NCI-H345 (cell line): ENCODE data around the gene RSPH10B2.
"Not testable (repeated sequence)": the region's sequence is repeated elsewhere in the genome, so short reads cannot be mapped to it uniquely, and the experiment has no call there.

Experiments
- DNase-seq: peaks from one replicate; lab custom pipeline; 2025; lab: John Stamatoyannopoulos, UW

The RSPH10B2 gene

GRCh38 chr7:6753964-6754363 lies at the start of gene RSPH10B2:
TSS of gene RSPH10B2 (plus strand) at chr7:6754103. CDS start at chr7:6757678, 3,575 bp downstream.
- not testable (repeated sequence) for DNase-seq

- peak; percentile 13 for DNase-seq
These were observed 47.8 kb upstream of the RSPH10B2 start for GRCh38 chr7:6705959-6706665.

GRCh38 chr7:6706666-6707407 lies 47.1 kb upstream of the RSPH10B2 start, which contains the start of gene ZNF12:
TSS of gene ZNF12 (minus strand) at chr7:6706947. CDS start at chr7:6705173, 1,774 bp downstream.
- DNase-seq = peak; percentile 94

GRCh38 chr7:6708304-6708703 lies 45.6 kb upstream of the RSPH10B2 start:
- no peak for DNase-seq

- no peak for DNase-seq
These were observed 44.1 kb upstream of the RSPH10B2 start for GRCh38 chr7:6709808-6710207.

- DNase-seq = no peak
These were observed 39.5 kb upstream of the RSPH10B2 start for GRCh38 chr7:6714360-6714759.

GRCh38 chr7:6715898-6716297 lies 38.0 kb upstream of the RSPH10B2 start:
- not testable (repeated sequence) for DNase-seq

GRCh38 chr7:6718124-6718523 lies 35.8 kb upstream of the RSPH10B2 start:
- no peak for DNase-seq

GRCh38 chr7:6724351-6724750 lies 29.6 kb upstream of the RSPH10B2 start:
- not testable (repeated sequence) for DNase-seq

GRCh38 chr7:6725003-6725402 lies 28.9 kb upstream of the RSPH10B2 start:
- no peak for DNase-seq

- DNase-seq = not testable (repeated sequence)
These were observed 27.6 kb upstream of the RSPH10B2 start for GRCh38 chr7:6726341-6726740.

GRCh38 chr7:6727663-6728062 lies 26.2 kb upstream of the RSPH10B2 start:
- DNase-seq = no peak

GRCh38 chr7:6728893-6729491 lies 24.9 kb upstream of the RSPH10B2 start:
- not testable (repeated sequence) for DNase-seq

- peak; percentile 88 for DNase-seq
These were observed 24.2 kb upstream of the RSPH10B2 start for GRCh38 chr7:6729492-6730342.

GRCh38 chr7:6730343-6730633 lies 23.6 kb upstream of the RSPH10B2 start:
- peak; percentile 2 for DNase-seq

- DNase-seq = not testable (repeated sequence)
These were observed 15.5 kb upstream of the RSPH10B2 start for GRCh38 chr7:6738415-6738814.

GRCh38 chr7:6744410-6745100 lies 9.3 kb upstream of the RSPH10B2 start:
- DNase-seq = not testable (repeated sequence)

- not testable (repeated sequence) for DNase-seq
These were observed 4.6 kb upstream of the RSPH10B2 start for GRCh38 chr7:6749335-6749734.

GRCh38 chr7:6750173-6750572 lies 3.7 kb upstream of the RSPH10B2 start:
- not testable (repeated sequence) for DNase-seq

- not testable (repeated sequence) for DNase-seq
These were observed 7.3 kb downstream of the RSPH10B2 start for GRCh38 chr7:6761186-6761585.

- not testable (repeated sequence) for DNase-seq
These were observed 27.7 kb downstream of the RSPH10B2 start for GRCh38 chr7:6781581-6781980.
